ENCODE measurements around the gene GPAT3.

GRCh38 chr4:83643036-83643435 is 107.1 kb downstream of the GPAT3 start:
- TF ChIP-seq ZSCAN30 (tag by site-specific recombination; IDR thresholded peaks at IDR 0.05) (no peak), REST (tag by site-specific recombination; IDR thresholded peaks at IDR 0.05) (no peak), CTCF (tag by site-specific recombination; IDR thresholded peaks at IDR 0.05) (no peak), ZNF112 (tag by site-specific recombination; IDR thresholded peaks at IDR 0.05) (no peak), ZNF121 (tag by site-specific recombination; IDR thresholded peaks at IDR 0.05) (no peak), ZNF501 (tag by site-specific recombination; IDR thresholded peaks at IDR 0.05) (no peak)
